K562 (cell line): ENCODE data around the gene FOXP3. TPM values are rescaled to one million over a fixed set of nuclear protein-coding genes. Genes with fewer than 3 reads are reported as not detected.

Experiments used
- ADNP ChIP-seq: fragments of 200-800 bp; sonication (Bioruptor generic); IDR thresholded peaks from 2 replicates; pipeline ENCODE4 v1.6.1; 2016; ENCODE audit warnings: missing genetic modification characterization, missing compliant biosample characterization
- ARID1B ChIP-seq: fragments of 450-650 bp; IDR thresholded peaks from 2 replicates; pipeline ENCODE4 v1.6.1; 2016; ENCODE audit warnings: antibody characterized with exemption, mild to moderate bottlenecking, inconsistent platforms
- BCOR ChIP-seq: fragments of 450-650 bp; IDR thresholded peaks from 2 replicates; pipeline ENCODE4 v1.6.1; 2016
- CTCFL ChIP-seq: IDR thresholded peaks from 2 replicates; pipeline ENCODE4 v1.6.1; 2011; ENCODE audit warnings: borderline replicate concordance, low read depth, mild to moderate bottlenecking, moderate library complexity, low read length; ENCODE audit not compliant: insufficient read depth, poor library complexity, severe bottlenecking
- IRF2 ChIP-seq: sonication (generic); formaldehyde crosslinking; IDR thresholded peaks from 2 replicates; pipeline ENCODE4 v1.8.1; 2022; ENCODE audit warnings: mild to moderate bottlenecking, missing genetic modification reagents
- JUN ChIP-seq, 2 experiments: sonication (generic) in 1 of 2; formaldehyde crosslinking in 1 of 2; IDR thresholded peaks; 2 replicates each; pipeline versions ENCODE4 v1.6.1 to v1.8.0; 2012 to 2022; ENCODE audit warnings: borderline replicate concordance in 2 of 2, mild to moderate bottlenecking in 2 of 2, improper control_type of control experiment in 1 of 2, low read depth in 1 of 2, low read length in 1 of 2, missing genetic modification reagents in 1 of 2
- KDM1A ChIP-seq, 2 experiments: fragments of 450-650 bp; IDR thresholded peaks; 2 replicates each; pipeline ENCODE4 v1.6.1; 2016; ENCODE audit warnings: mild to moderate bottlenecking in 2 of 2
- KDM4B ChIP-seq, 2 experiments: fragments of 450-650 bp in 1 of 2; sonication (generic) in 1 of 2; IDR thresholded peaks; 2 replicates each; pipeline ENCODE4 v1.6.1; 2016 to 2017; ENCODE audit warnings: borderline replicate concordance in 2 of 2, antibody characterized with exemption in 1 of 2, low read depth in 1 of 2, mild to moderate bottlenecking in 1 of 2
- LEF1 ChIP-seq: fragments of 450-650 bp; IDR thresholded peaks from 2 replicates; pipeline ENCODE4 v1.6.1; 2016; ENCODE audit warnings: mild to moderate bottlenecking
- MLLT1 ChIP-seq, 2 experiments: fragments of 450-650 bp; IDR thresholded peaks; 2 replicates each; pipeline ENCODE4 v1.6.1; 2016
- RBM25 ChIP-seq: fragments of 200-400 bp; formaldehyde crosslinking; IDR thresholded peaks from 2 replicates; pipeline ENCODE4 v1.6.1; 2018; ENCODE audit warnings: low read length, low read depth, moderate library complexity; ENCODE audit not compliant: severe bottlenecking
- STAT5A ChIP-seq: IDR thresholded peaks from 2 replicates; pipeline ENCODE4 v1.6.1; 2012; ENCODE audit warnings: low read length, inconsistent platforms, borderline replicate concordance
- TCFL5 ChIP-seq: fragments of 250-450 bp; sonication (Bioruptor Pico); conservative IDR thresholded peaks from 2 replicates; pipeline ENCODE4 v1.6.1; 2021; ENCODE audit warnings: mild to moderate bottlenecking, moderate library complexity, matching md5 sums
- TEAD1 ChIP-seq, 2 experiments: fragments of 450-650 bp in 1 of 2; sonication (generic) in 1 of 2; formaldehyde crosslinking; IDR thresholded peaks; 2 replicates each; pipeline versions ENCODE4 v1.4.0 to v1.8.0; 2020 to 2022; ENCODE audit warnings: mild to moderate bottlenecking in 2 of 2, missing genetic modification reagents in 1 of 2
- ZBTB34 ChIP-seq: fragments of 250-450 bp; sonication (Bioruptor Pico); IDR thresholded peaks from 2 replicates; pipeline ENCODE4 v1.8.0; 2021; ENCODE audit warnings: mild to moderate bottlenecking, moderate library complexity
- ZMIZ1 ChIP-seq, 2 experiments: fragments of 150-350 bp in 1 of 2; IDR thresholded peaks; 2 replicates each; pipeline ENCODE4 v1.6.1; 2012 to 2016; ENCODE audit warnings: low read depth in 2 of 2, low read length in 2 of 2, mild to moderate bottlenecking in 1 of 2, moderate library complexity in 1 of 2
- polyA plus RNA-seq, 8 experiments: library from polyadenylated mRNA; depleted of rRNA in 4 of 8; stranded (reverse) in 5 of 8; unstranded in 3 of 8; fragments of >200 nt; fragmentation: Nextera tagmentation in 2 of 8; fragmentation: Illumina TruSeq in 1 of 8; extraction: Ambion mirVana in 2 of 8; extraction: Trizol in 1 of 8; gene quantifications; 2 replicates each; pipeline versions ENCODE4 v1.2.1 to v1.2.3, GENCODE V29; 2011 to 2014; ENCODE audit warnings: inconsistent platforms in 1 of 8, missing spikeins in 1 of 8
- total RNA-seq, 7 experiments: library from RNA; depleted of rRNA in 6 of 7; stranded (reverse); fragments of >200 nt in 6 of 7; fragmentation: Illumina TruSeq in 2 of 7; extraction: Trizol in 2 of 7; gene quantifications; 2 replicates each; pipeline versions ENCODE4 v1.2.1 to v1.2.3, GENCODE V29; 2011 to 2021; ENCODE audit warnings: low replicate concordance in 1 of 7

Gene FOXP3
- total and polyA plus RNA-seq, 9 of the 15 experiments (the other 6 are each of a cell fraction or from before 2014, with no cell fraction given) = 0.04 to 0.24 (median 0.07) TPM; not detected in 4

GRCh38 chrX:49256268-49256995, 8.1 kb downstream of the FOXP3 start (continued):
- peak; percentile 52; the same call in 1 of the 2 replicates for TF ChIP-seq ADNP (tag)
- no peak for TF ChIP-seq CTCFL
- TF ChIP-seq MLLT1 (IDR thresholded peaks at IDR 0.05) = no peak
- TF ChIP-seq TCFL5 = no peak
- TF ChIP-seq ZBTB34 (CRISPR knock-in tag) = no peak
- TF ChIP-seq KDM4B (IDR thresholded peaks at IDR 0.05; ENCODE audit: borderline replicate concordance in 2 of 2, low read depth in 1 of 2) = no peak
- no peak for TF ChIP-seq JUN (IDR thresholded peaks at IDR 0.05; ENCODE audit: borderline replicate concordance, low read depth, low read length)
- no peak for TF ChIP-seq JUN (CRISPR knock-in tag; IDR thresholded peaks at IDR 0.05; ENCODE audit: borderline replicate concordance)
- no peak for TF ChIP-seq IRF2
- peak in 1 of 2 experiments; percentile 48; a peak in 1 of 4 replicates for TF ChIP-seq KDM1A (IDR thresholded peaks at IDR 0.05)
- TF ChIP-seq LEF1 = no peak
- TF ChIP-seq ZMIZ1 (IDR thresholded peaks at IDR 0.05; ENCODE audit: low read depth in 2 of 2, low read length in 2 of 2) = no peak
- TF ChIP-seq BCOR = peak; percentile 43; the same call in 1 of the 2 replicates
- TF ChIP-seq ARID1B = no peak
- no peak for TF ChIP-seq STAT5A
- TF ChIP-seq RBM25 = peak; percentile 92
- TF ChIP-seq TEAD1 (CRISPR knock-in tag; IDR thresholded peaks at IDR 0.05) = no peak
